Osteocyte (in vitro differentiated cells): Measurements from ENCODE around the gene ZCCHC7. TPM values are rescaled to one million over a fixed set of nuclear protein-coding genes. Genes with fewer than 3 reads are reported as not detected.
A peak's percentile ranks its signal among the peaks of the same experiment; 100 is the strongest.
"Not testable (repeated sequence)": the region's sequence is repeated elsewhere in the genome, so short reads cannot be mapped to it uniquely, and the experiment has no call there.

Experiments
- DNase-seq: peaks from one replicate; pipeline ENCODE4 v3.0.0; 2021; ENCODE audit warnings: mixed read lengths; ENCODE audit not compliant: unreplicated experiment; ENCODE audit errors: extremely low spot score
- H3K27ac Mint-ChIP-seq: one replicate; pipeline ENCODE4 v1.8.0; 2021; ENCODE audit warnings: mild to moderate bottlenecking, mixed read lengths; ENCODE audit not compliant: unreplicated experiment
- H3K27me3 Mint-ChIP-seq: one replicate; pipeline ENCODE4 v1.8.0; 2021; ENCODE audit warnings: mixed read lengths; ENCODE audit not compliant: unreplicated experiment
- H3K36me3 Mint-ChIP-seq: one replicate; pipeline ENCODE4 v1.8.0; 2021; ENCODE audit warnings: mixed read lengths; ENCODE audit not compliant: unreplicated experiment
- H3K4me1 Mint-ChIP-seq: one replicate; pipeline ENCODE4 v1.8.0; 2021; ENCODE audit warnings: mixed read lengths; ENCODE audit not compliant: unreplicated experiment
- H3K4me3 Mint-ChIP-seq: one replicate; pipeline ENCODE4 v1.8.0; 2021; ENCODE audit warnings: mild to moderate bottlenecking, moderate library complexity, mixed read lengths; ENCODE audit not compliant: unreplicated experiment
- H3K9me3 Mint-ChIP-seq: one replicate; pipeline ENCODE4 v1.8.0; 2021; ENCODE audit warnings: mixed read lengths; ENCODE audit not compliant: unreplicated experiment
- CTCF ChIP-seq: fragments of 200-600 bp; sonication (generic); IDR thresholded peaks from 2 replicates; pipeline ENCODE4 v1.5.0; 2021; ENCODE audit warnings: antibody characterized with exemption, mild to moderate bottlenecking, moderate library complexity
- total RNA-seq: library from RNA; stranded (reverse); gene quantifications from 2 replicates; pipeline ENCODE4 v1.2.1, GENCODE V29; 2021

ZCCHC7 gene
- total RNA-seq, 1 donor from 2014 or later, result 22.8 TPM

GRCh38 chr9:37182718-37183117 is 62.3 kb downstream of the ZCCHC7 start:
- Mint-ChIP-seq H3K4me1 (peaks cover 6% of the 10 kb centered on the region), H3K4me3 (no peak overlapping the region), H3K36me3 (peaks cover 10% of the 10 kb centered on the region), H3K9me3 (peaks cover 6% of the 10 kb centered on the region), H3K27ac (no peak overlapping the region), H3K27me3 (no peaks in the 10 kb centered on the region)
- no peak for TF ChIP-seq CTCF
- DNase-seq, result no peak

DNA sequence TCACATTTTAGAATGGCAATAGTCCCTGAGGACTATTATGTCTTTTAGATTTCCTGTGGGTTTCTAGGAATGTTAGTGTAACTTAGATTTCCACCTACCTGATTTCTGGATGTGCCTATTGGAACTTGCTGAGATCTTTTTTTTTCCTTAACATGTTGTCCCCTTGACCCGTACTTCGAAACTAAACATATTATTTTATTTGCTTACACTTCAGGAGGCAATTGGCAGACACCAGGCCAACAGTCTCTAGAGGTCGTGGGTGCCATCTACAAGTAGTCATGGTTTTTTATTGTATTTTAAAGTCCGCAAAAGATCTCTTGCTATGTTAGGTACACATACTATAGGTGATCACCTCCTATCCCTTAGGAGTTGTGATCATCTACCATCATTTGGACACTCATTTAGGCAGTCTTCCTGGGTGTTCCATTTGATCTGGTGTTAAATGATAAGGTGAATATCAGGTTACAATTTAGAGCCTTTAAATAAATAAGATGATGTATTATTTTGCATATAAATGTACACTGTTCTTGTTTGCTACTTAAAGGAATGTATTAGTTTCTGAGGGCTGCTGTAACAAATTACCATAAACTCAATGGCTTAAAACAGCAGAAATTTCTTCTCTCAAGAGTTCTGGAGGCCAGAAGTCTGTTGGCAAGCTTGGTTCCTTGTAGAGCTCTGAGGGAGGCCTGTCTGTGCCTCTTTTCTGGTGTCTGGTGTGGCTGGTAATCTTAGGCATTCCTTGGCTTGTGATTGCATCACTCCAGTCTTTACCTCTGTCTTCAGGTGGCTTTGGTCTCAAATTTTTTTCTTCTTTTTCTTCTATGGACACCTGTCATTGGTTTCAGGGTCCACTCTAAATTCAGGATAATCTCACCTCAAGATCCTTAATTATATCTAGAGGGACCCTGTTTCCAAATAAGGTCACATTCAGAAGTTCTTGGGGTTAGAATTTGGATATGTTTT is 64.8 kb downstream of the ZCCHC7 start:
- Mint-ChIP-seq H3K4me1 (peaks cover 16% of the 10 kb centered on the region), H3K27me3 (no peaks in the 10 kb centered on the region), H3K4me3 (no peak overlapping the region), H3K36me3 (peaks cover 23% of the 10 kb centered on the region), H3K27ac (no peak overlapping the region), H3K9me3 (peaks cover 6% of the 10 kb centered on the region)
- TF ChIP-seq CTCF, result no peak
- DNase-seq, result no peak

DNA sequence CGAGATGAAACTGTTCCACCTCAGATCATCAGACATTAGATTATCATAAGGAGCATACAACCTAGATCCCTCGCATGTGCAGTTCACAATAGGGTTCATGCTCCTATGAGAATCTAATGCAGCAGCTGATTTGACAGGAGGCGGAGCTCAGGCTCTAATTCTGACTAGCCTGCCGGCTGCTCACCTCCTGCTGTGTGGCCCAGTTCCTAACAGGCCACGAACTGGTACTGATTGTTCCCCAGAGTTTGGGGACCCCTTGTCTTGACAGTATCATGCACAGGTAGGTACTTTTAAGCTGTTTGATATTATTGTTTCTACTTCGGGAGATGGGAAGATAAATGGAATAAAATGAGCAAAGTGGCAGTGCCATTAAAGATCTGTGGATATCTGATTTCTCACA is 66.9 kb downstream of the ZCCHC7 start:
- H3K4me3 Mint-ChIP-seq, result no peak overlapping the region
- H3K9me3 Mint-ChIP-seq, result no peaks in the 10 kb centered on the region
- peak overlapping the region; percentile 64 for H3K27ac Mint-ChIP-seq
- no peak for TF ChIP-seq CTCF
- H3K4me1 Mint-ChIP-seq, result peaks cover 16% of the 10 kb centered on the region
- H3K27me3 Mint-ChIP-seq, result no peaks in the 10 kb centered on the region
- peaks cover 24% of the 10 kb centered on the region for H3K36me3 Mint-ChIP-seq
- no peak for DNase-seq

GRCh38 chr9:37187713-37188439 is 67.5 kb downstream of the ZCCHC7 start:
- Mint-ChIP-seq H3K27ac (peak overlapping the region; percentile 64), H3K27me3 (no peaks in the 10 kb centered on the region), H3K4me3 (no peak overlapping the region), H3K4me1 (peaks cover 16% of the 10 kb centered on the region), H3K9me3 (no peaks in the 10 kb centered on the region), H3K36me3 (peaks cover 24% of the 10 kb centered on the region)
- TF ChIP-seq CTCF, result no peak
- no peak for DNase-seq

DNA sequence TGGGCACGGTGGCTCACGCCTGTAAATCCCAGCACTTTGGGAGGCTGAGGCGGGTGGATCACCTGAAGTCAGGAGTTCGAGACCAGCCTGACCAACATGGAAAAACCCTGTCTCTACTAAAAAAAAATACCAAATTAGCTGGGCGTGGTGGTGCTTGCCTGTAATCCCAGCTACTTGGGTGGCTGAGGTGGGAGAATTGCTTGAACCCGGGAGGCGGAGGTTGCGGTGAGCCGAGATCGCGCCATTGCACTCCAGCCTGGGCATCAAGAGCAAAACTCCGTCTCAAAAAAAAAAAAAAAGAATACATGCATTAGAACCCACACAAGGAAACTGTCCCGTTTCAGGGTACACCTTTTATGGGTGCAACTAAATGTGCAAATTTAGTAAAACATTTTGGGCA is 70.4 kb downstream of the ZCCHC7 start:
- peaks cover 23% of the 10 kb centered on the region for H3K36me3 Mint-ChIP-seq
- not testable (repeated sequence) for H3K4me3 Mint-ChIP-seq, H3K27ac Mint-ChIP-seq, H3K27me3 Mint-ChIP-seq, H3K9me3 Mint-ChIP-seq, DNase-seq
- H3K4me1 Mint-ChIP-seq, result peaks cover 16% of the 10 kb centered on the region
